HG02642 (cell line): ENCODE results near the gene CCDC77.

ENCODE experiments used
- ATAC-seq: cut with Tn5 transposase; IDR thresholded peaks from one replicate; pipeline ENCODE4 v1.9.1; 2021; ENCODE audit warnings: mild to moderate bottlenecking; ENCODE audit not compliant: unreplicated experiment, poor library complexity

The CCDC77 gene

GRCh38 chr12:450438-450837, 49.0 kb downstream of the CCDC77 start:
- no peak for ATAC-seq

- ATAC-seq = no peak
These were observed 51.3 kb downstream of the CCDC77 start for GRCh38 chr12:452667-453210.

GRCh38 chr12:454833-455232, 53.4 kb downstream of the CCDC77 start:
- ATAC-seq = no peak

- no peak for ATAC-seq
These were observed 54.4 kb downstream of the CCDC77 start for GRCh38 chr12:455821-456220.

GRCh38 chr12:457676-458075, 56.2 kb downstream of the CCDC77 start:
- no peak for ATAC-seq

- no peak for ATAC-seq
These were observed 57.6 kb downstream of the CCDC77 start for GRCh38 chr12:459050-459429.

GRCh38 chr12:459430-460258, 58.2 kb downstream of the CCDC77 start, which contains the start of gene B4GALNT3:
B4GALNT3 (plus strand) TSS chr12:459939; CDS start chr12:460377, 438 bp downstream.
- ATAC-seq = peak; percentile 34

- ATAC-seq = peak; percentile 42
These were observed 59.1 kb downstream of the CCDC77 start for GRCh38 chr12:460261-461230.

- no peak for ATAC-seq
These were observed 60.0 kb downstream of the CCDC77 start for GRCh38 chr12:461425-461824.

GRCh38 chr12:462936-463705, 61.7 kb downstream of the CCDC77 start:
- ATAC-seq = no peak

- no peak for ATAC-seq
These were observed 63.2 kb downstream of the CCDC77 start for GRCh38 chr12:464484-465267.

GRCh38 chr12:466039-466438, 64.6 kb downstream of the CCDC77 start:
- ATAC-seq = no peak

GRCh38 chr12:466762-467161, 65.3 kb downstream of the CCDC77 start:
- no peak for ATAC-seq

- ATAC-seq = no peak
These were observed 66.1 kb downstream of the CCDC77 start for GRCh38 chr12:467591-467990.

GRCh38 chr12:468671-469389, 67.4 kb downstream of the CCDC77 start:
- no peak for ATAC-seq

- ATAC-seq = no peak
These were observed 68.7 kb downstream of the CCDC77 start for GRCh38 chr12:470133-470532.

- ATAC-seq = no peak
These were observed 71.8 kb downstream of the CCDC77 start for GRCh38 chr12:473198-473597.

- ATAC-seq = no peak
These were observed 72.6 kb downstream of the CCDC77 start for GRCh38 chr12:473863-474577.
